Lung (tissue), 12 donors: ENCODE measurements around the gene CELSR3. TPM values are rescaled to one million over a fixed set of nuclear protein-coding genes. Genes with fewer than 3 reads are reported as not detected.

ENCODE experiments used
- ATAC-seq: fragments of 200-7000 bp; cut with Tn5 transposase; one replicate; pipeline ENCODE4 v1.9.1; 2020; ENCODE audit warnings: moderate number of reproducible peaks; ENCODE audit not compliant: insufficient read depth, low FRiP score
- DNase-seq, 3 donors: peaks; one replicate each; pipeline ENCODE4 v3.0.0-alpha.2; 2013 to 2017
- H3K27ac ChIP-seq, 2 donors: one replicate each; pipeline ENCODE4 v1.5.1; 2013; ENCODE audit warnings: mild to moderate bottlenecking in 2 of 2, moderate library complexity in 2 of 2, control low read depth in 1 of 2, inconsistent platforms in 1 of 2, low read depth in 1 of 2, low read length in 1 of 2
- H3K27me3 ChIP-seq, 3 donors: one replicate each; pipeline ENCODE4 v1.5.1; 2013; ENCODE audit warnings: low read length in 2 of 3; ENCODE audit not compliant: control insufficient read depth in 3 of 3, insufficient read depth in 3 of 3
- H3K36me3 ChIP-seq, 4 donors: one replicate each; pipeline ENCODE4 v1.5.1; 2013; ENCODE audit warnings: low read length in 4 of 4, mild to moderate bottlenecking in 1 of 4, moderate library complexity in 1 of 4; ENCODE audit not compliant: control insufficient read depth in 4 of 4, insufficient read depth in 4 of 4
- H3K4me1 ChIP-seq, 5 donors: one replicate each; pipeline ENCODE4 v1.5.1; 2013; ENCODE audit warnings: low read length in 5 of 5, mild to moderate bottlenecking in 2 of 5, moderate library complexity in 1 of 5; ENCODE audit not compliant: control insufficient read depth in 5 of 5, insufficient read depth in 5 of 5
- H3K4me3 ChIP-seq: one replicate; pipeline ENCODE4 v1.5.1; 2013; ENCODE audit warnings: mild to moderate bottlenecking, control low read depth, moderate library complexity
- H3K9ac ChIP-seq, 2 donors: one replicate each; pipeline ENCODE4 v1.5.1; 2013; ENCODE audit warnings: low read length in 2 of 2, control low read depth in 1 of 2; ENCODE audit not compliant: insufficient read depth in 1 of 2
- H3K9me3 ChIP-seq, 4 donors: one replicate each; pipeline ENCODE4 v1.5.1; 2013; ENCODE audit warnings: low read length in 3 of 4, mild to moderate bottlenecking in 1 of 4, moderate library complexity in 1 of 4; ENCODE audit not compliant: control insufficient read depth in 4 of 4, insufficient read depth in 3 of 4
- WGBS, 2 donors: extraction: QIAGEN DNeasy Blood & Tissue Kit; methylation state at CpG; one replicate each; pipeline ENCODE4 v1.1.7; 2013; 5-methylcytosine and 5-hydroxymethylcytosine counted together
- polyA plus RNA-seq, 2 donors: library from polyadenylated mRNA; stranded (reverse); fragments of 200-250 nt; gene quantifications; one replicate each; pipeline ENCODE4 v1.2.1, GENCODE V29; 2013
- total RNA-seq, 2 donors: library from RNA; depleted of rRNA in 1 of 2; stranded (reverse); fragments of >200 nt in 1 of 2; gene quantifications; one replicate each; pipeline ENCODE4 v1.2.1, GENCODE V29; 2014 to 2021
- TF ChIP-seq, protein P1 (sequence below): IDR thresholded peaks from 2 replicates; pipeline ENCODE4 v1.5.1; 2012; ENCODE audit warnings: mild to moderate bottlenecking; ENCODE audit errors: control extremely low read depth, extremely low read depth
- donor health status: control.
- donor health status: control.
- donor health status: Bipolar disorder and iron deficiency.
- donor health status: healthy.
- donor health status: DM: yes; HTN: yes; CAD: no.

CELSR3 gene
- total and polyA plus RNA-seq, 4 donors: 0.71 to 2.0 (median 1.4) TPM

DNA sequence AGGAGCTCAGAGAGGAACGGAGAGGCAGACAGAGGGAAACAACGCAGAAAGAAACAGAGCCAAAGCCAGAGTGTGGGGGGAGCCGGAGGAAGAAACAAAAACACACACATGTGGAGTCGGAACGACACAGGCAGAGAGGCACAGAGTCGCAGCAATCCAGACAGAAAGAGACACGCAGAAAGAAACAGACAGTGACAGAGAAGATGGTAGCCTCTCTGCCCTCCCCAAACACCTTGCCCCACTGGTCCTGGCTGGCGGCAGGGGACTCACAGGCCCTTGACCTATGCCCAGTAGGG lies 21.3 kb upstream of the CELSR3 start:
- no peaks in the 10 kb centered on the region for H3K9me3 ChIP-seq
- no peak for DNase-seq
- H3K9ac ChIP-seq: no peak overlapping the region
- H3K27me3 ChIP-seq: no peaks in the 10 kb centered on the region
- TF ChIP-seq, protein P1, sequence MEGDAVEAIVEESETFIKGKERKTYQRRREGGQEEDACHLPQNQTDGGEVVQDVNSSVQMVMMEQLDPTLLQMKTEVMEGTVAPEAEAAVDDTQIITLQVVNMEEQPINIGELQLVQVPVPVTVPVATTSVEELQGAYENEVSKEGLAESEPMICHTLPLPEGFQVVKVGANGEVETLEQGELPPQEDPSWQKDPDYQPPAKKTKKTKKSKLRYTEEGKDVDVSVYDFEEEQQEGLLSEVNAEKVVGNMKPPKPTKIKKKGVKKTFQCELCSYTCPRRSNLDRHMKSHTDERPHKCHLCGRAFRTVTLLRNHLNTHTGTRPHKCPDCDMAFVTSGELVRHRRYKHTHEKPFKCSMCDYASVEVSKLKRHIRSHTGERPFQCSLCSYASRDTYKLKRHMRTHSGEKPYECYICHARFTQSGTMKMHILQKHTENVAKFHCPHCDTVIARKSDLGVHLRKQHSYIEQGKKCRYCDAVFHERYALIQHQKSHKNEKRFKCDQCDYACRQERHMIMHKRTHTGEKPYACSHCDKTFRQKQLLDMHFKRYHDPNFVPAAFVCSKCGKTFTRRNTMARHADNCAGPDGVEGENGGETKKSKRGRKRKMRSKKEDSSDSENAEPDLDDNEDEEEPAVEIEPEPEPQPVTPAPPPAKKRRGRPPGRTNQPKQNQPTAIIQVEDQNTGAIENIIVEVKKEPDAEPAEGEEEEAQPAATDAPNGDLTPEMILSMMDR: no peak
- H3K27ac ChIP-seq: no peak overlapping the region
- WGBS, 2 donors: 65 to 82% methylated on average over 8 of the region's 8 CpGs
- no peak overlapping the region for H3K4me3 ChIP-seq
- peaks cover 0 to 21% (median 17%) of the 10 kb centered on the region in 5 donors for H3K4me1 ChIP-seq
- no peak for ATAC-seq
- H3K36me3 ChIP-seq: peaks cover 13 to 50% (median 30%) of the 10 kb centered on the region in 4 donors

DNA sequence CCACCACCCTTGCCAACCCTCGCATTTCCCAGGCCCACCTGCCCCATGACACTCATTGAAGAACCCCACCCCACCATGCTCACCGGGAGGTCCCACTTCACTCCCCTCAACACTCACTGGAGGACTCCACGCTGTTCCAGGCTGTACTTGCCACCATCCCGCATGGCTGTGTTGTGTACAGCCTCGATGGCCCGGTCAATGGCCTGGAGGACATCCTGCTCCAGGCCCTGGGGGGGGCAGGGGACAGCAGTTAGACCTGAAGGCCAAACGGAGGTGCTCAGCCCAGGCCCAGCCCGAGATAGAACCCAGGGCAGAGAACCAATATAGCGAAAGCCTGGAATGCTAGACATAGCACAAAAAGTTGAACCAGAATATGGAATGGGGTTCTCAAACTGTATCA lies 20.1 kb upstream of the CELSR3 start:
- TF ChIP-seq, protein P1: no peak
- H3K9ac ChIP-seq: no peak overlapping the region
- no peak overlapping the region for H3K27ac ChIP-seq
- ATAC-seq (no peak), DNase-seq (no peak)
- no peak overlapping the region for H3K4me3 ChIP-seq
- 94% methylated on average over 9 of the region's 9 CpGs for WGBS, 2 donors
- no peaks in the 10 kb centered on the region for H3K9me3 ChIP-seq
- no peaks in the 10 kb centered on the region for H3K27me3 ChIP-seq
- peaks cover 9 to 49% (median 24%) of the 10 kb centered on the region in 4 donors for H3K36me3 ChIP-seq
- H3K4me1 ChIP-seq: peaks cover 0 to 21% (median 17%) of the 10 kb centered on the region in 5 donors

DNA sequence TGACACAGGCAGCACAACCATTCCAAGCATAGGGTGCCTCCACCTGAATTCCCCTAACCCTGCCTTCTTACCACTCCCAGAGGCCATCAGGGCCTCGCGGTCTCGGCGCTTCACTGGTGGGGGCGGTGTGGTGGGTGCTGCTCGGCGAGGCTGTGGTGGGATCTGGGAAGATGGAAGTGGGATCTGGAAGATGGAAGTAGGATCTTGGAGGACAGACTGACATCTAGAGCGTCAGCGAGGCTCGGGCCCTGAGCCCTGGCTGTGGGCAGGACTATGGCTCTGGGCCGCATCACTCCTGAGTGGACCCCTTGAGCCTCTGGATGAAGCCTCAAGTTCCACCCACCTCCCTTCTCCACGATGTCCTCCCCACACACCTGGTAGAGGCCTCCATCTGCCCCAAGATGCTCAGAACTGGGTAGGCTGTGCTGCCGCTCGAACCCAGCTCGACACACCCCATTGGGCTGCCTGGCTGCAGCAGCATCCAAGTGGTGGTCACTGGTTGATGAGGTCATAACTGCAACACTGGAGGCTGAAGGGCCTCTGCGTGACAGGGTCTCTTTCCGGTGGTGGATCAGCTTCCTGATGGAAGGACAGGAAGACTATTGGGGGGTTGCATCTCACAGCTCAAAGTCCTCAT lies 19.4 kb upstream of the CELSR3 start:
- 91 to 97% methylated on average over 16 to 17 of the region's 17 CpGs for WGBS, 2 donors
- TF ChIP-seq, protein P1: no peak
- H3K36me3 ChIP-seq: peaks cover 6 to 42% (median 18%) of the 10 kb centered on the region in 4 donors
- H3K4me3 ChIP-seq: no peak overlapping the region
- peaks cover 0 to 21% (median 17%) of the 10 kb centered on the region in 5 donors for H3K4me1 ChIP-seq
- no peaks in the 10 kb centered on the region for H3K27me3 ChIP-seq
- no peak overlapping the region for H3K27ac ChIP-seq
- no peak for ATAC-seq
- DNase-seq: no peak
- H3K9me3 ChIP-seq: no peaks in the 10 kb centered on the region
- no peak overlapping the region for H3K9ac ChIP-seq

DNA sequence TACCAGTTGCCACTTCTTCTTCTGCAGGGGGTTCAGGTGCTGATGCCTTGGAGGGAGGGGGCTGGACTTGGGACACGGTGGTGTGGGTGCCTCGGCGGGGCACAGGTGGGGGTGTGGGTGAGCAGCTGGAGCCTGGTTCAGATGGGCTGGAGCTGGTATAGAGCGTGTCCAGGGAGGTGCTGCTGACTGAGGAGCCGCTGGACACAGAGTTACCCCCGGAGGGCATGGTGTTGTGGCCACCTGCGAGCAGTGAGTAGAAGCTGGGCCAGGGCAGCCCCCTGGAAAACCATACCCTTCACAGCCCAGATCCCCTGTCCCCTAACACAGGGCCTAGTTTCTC lies 18.8 kb upstream of the CELSR3 start:
- Histone ChIP-seq H3K4me3 (no peak overlapping the region), H3K27me3 (no peaks in the 10 kb centered on the region), H3K27ac (no peak overlapping the region), H3K9ac (no peak overlapping the region), H3K4me1 (peaks cover 0 to 21% (median 17%) of the 10 kb centered on the region in 5 donors), H3K9me3 (no peaks in the 10 kb centered on the region), H3K36me3 (peaks cover 6 to 43% (median 16%) of the 10 kb centered on the region in 4 donors)
- WGBS, 2 donors: 96 to 97% methylated on average over 5 to 7 of the region's 7 CpGs
- TF ChIP-seq, protein P1: no peak
- ATAC-seq (no peak), DNase-seq (no peak)
